HTR-8/SVneo (cell line): ENCODE results near the gene PLEK.
"Not testable (repeated sequence)": the region's sequence is repeated elsewhere in the genome, so short reads cannot be mapped to it uniquely, and the experiment has no call there.

Experiments used
- DNase-seq: peaks from one replicate; pipeline ENCODE4 v3.0.0; 2011; ENCODE audit warnings: low spot score, mixed read lengths; ENCODE audit not compliant: insufficient read length
- FAIRE-seq: peaks from 2 replicates; lab custom pipeline; 2011; peaks lifted over from hg19 to GRCh38; lab: Jason Lieb, UNC

The PLEK gene

GRCh38 chr2:68351997-68352396 lies 13.1 kb upstream of the PLEK start:
- FAIRE-seq (no peak), DNase-seq (no peak)

GRCh38 chr2:68352651-68353391 lies 12.3 kb upstream of the PLEK start:
- FAIRE-seq = no peak

GRCh38 chr2:68356599-68357239 lies 8.4 kb upstream of the PLEK start:
- FAIRE-seq = no peak
- DNase-seq = no peak

More at GRCh38 chr2:68352651-68353391, 12.3 kb upstream of the PLEK start:
- no peak for DNase-seq

GRCh38 chr2:68357605-68358337 lies 7.3 kb upstream of the PLEK start:
- DNase-seq (peak; percentile 69), FAIRE-seq (peak; percentile 83)

- FAIRE-seq (no peak), DNase-seq (no peak)
Observed at GRCh38 chr2:68359889-68360288, 5.2 kb upstream of the PLEK start.

- DNase-seq (peak; percentile 75), FAIRE-seq (peak; percentile 63)
Observed at GRCh38 chr2:68362069-68362468, 3.0 kb upstream of the PLEK start.

GRCh38 chr2:68362749-68363148 lies 2.3 kb upstream of the PLEK start:
- no peak for DNase-seq
- no peak for FAIRE-seq

- no peak for FAIRE-seq
- no peak for DNase-seq
Observed at GRCh38 chr2:68363721-68364120, 1.4 kb upstream of the PLEK start.

GRCh38 chr2:68366083-68366560 lies 1.0 kb downstream of the PLEK start:
- peak; percentile 4 for FAIRE-seq
- DNase-seq = no peak

GRCh38 chr2:68367953-68368653 lies 3.0 kb downstream of the PLEK start:
- FAIRE-seq (no peak), DNase-seq (no peak)

GRCh38 chr2:68368654-68369336 lies 3.7 kb downstream of the PLEK start:
- FAIRE-seq = no peak

GRCh38 chr2:68369337-68369734 lies 4.3 kb downstream of the PLEK start:
- DNase-seq (no peak), FAIRE-seq (no peak)

More at GRCh38 chr2:68368654-68369336, 3.7 kb downstream of the PLEK start:
- no peak for DNase-seq

GRCh38 chr2:68371138-68371537 lies 6.1 kb downstream of the PLEK start:
- FAIRE-seq (no peak), DNase-seq (no peak)

GRCh38 chr2:68371581-68371980 lies 6.5 kb downstream of the PLEK start:
- no peak for DNase-seq
- no peak for FAIRE-seq

GRCh38 chr2:68372485-68372884 lies 7.4 kb downstream of the PLEK start:
- FAIRE-seq = peak; percentile 84
- no peak for DNase-seq

GRCh38 chr2:68374184-68374583 lies 9.1 kb downstream of the PLEK start:
- DNase-seq (no peak), FAIRE-seq (no peak)

- FAIRE-seq (no peak), DNase-seq (no peak)
Observed at GRCh38 chr2:68375582-68375981, 10.5 kb downstream of the PLEK start.

- no peak for DNase-seq
Observed at GRCh38 chr2:68377137-68377780, 12.2 kb downstream of the PLEK start.

GRCh38 chr2:68378779-68379178 lies 13.7 kb downstream of the PLEK start:
- not testable (repeated sequence) for FAIRE-seq, DNase-seq

More at GRCh38 chr2:68377137-68377780, 12.2 kb downstream of the PLEK start:
- no peak for FAIRE-seq
